AML-193 (cell line): ENCODE data around the gene PRAMEF2.
"Not testable (repeated sequence)": the region's sequence is repeated elsewhere in the genome, so short reads cannot be mapped to it uniquely, and the experiment has no call there.

Experiments used
- DNase-seq, 2 experiments: peaks; one replicate each; lab custom pipeline; 2025; lab: John Stamatoyannopoulos, UW

The PRAMEF2 gene

GRCh38 chr1:12856786-12857185, at the start of gene PRAMEF2:
TSS of gene PRAMEF2 (plus strand) at chr1:12857086. CDS start at chr1:12859010, 1,924 bp downstream.
- not testable (repeated sequence) for DNase-seq

DNA sequence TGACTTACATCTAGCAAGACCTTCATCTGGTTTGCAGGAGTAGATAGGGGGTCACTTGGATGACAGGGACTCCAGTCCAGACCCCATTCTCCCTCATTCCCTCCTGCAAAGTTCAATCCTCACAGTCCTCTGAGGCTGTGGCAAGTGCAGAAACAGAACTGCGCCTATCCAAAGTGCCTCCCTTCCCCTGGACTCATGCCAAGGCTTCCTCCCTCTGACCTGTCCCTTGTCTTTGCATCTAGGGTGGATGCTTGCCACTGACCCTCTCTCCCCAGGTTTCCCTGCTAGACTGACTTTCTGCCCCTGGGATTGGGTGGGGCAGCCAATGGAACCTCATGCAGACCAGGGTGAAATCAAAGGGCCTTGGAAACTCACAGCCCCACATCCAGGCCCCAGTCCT, 47.0 kb upstream of the PRAMEF2 start:
- DNase-seq, result no peak

DNA sequence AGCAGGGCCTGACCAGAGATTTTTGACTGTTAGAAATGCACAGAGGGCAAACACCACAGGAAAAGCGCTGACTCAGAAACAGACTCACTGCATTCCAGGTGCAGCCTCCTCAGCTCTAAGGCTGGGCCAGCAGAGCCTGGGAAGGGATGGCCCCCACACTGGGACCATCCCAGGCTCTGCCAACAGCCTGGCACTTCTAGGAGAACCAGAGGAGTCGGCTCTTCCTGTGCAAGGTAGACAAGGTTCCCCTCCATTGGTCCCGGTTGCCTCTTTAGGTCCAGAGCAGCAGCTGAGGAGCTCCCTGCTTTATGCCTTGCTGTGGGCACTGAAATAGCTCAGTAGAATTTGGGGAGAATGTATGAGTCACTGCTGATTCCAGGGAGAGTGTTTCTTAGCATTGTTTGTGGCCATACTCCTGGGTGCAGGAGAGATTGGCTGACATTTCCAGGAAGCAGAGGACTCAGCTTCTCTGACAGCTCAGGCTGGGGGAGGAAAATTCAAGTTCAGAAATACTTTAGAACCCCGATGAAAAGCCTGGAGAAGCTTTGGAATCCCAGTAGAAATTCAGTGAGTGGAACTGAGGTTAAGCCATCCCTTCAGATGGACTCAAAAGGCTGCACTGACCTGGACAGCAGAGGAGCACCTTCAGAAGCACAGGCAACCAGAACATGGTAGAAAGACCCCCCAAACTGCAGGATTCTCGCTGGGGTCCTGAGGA, 46.0 kb upstream of the PRAMEF2 start:
- DNase-seq, result no peak

- DNase-seq, result no peak
Observed at GRCh38 chr1:12811409-12811784, 45.5 kb upstream of the PRAMEF2 start.

DNA sequence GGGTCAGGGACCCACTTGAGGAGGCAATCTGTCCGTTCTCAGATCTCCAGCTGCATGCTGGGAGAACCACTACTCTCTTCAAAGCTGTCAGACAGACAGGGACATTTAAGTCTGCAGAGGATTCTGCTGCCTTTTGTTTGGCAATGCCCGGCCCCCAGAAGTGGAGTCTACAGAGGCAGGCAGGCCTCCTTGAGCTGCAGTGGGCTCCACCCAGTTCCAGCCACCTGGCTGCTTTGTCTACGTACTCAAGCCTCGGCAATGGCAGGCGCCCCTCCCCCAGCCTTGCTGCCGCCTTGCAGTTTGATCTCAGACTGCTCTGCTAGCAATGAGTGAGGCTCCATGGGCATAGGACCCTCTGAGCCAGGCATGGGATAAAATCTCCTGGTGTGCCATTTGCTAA, 37.8 kb upstream of the PRAMEF2 start:
- not testable (repeated sequence) for DNase-seq

- not testable (repeated sequence) for DNase-seq
Observed at GRCh38 chr1:12831310-12831709, 25.6 kb upstream of the PRAMEF2 start, which contains the start of gene PRAMEF11. TSS of gene PRAMEF11 (minus strand) at chr1:12831410. CDS start at chr1:12828789, 2,621 bp downstream.

GRCh38 chr1:12833251-12833650, 23.6 kb upstream of the PRAMEF2 start:
- not testable (repeated sequence) for DNase-seq

- not testable (repeated sequence) for DNase-seq
Observed at GRCh38 chr1:12848620-12849019, 8.3 kb upstream of the PRAMEF2 start, which contains the start of gene HNRNPCL1. TSS of gene HNRNPCL1 (minus strand) at chr1:12848720. CDS start at chr1:12848289, 431 bp downstream.

DNA sequence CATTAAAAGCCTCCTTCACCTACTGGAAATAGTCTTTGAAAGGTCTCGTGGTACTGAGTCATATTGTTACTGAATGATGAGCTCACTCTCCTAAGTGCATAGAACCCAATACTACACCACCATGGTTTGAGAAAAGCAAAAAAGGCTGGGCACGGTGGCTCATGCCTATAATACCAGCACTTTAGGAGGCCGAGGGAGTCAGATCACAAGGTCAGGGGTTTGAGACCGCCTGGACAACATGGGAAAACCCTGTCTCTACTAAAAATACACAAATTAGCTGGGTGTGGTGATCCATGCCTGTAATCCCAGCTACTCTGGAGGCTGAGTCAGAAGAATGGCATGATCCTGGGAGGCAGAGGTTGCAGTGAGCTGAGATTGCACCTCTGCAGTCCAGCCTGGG, 5.1 kb upstream of the PRAMEF2 start:
- no peak for DNase-seq

GRCh38 chr1:12863131-12863880, 6.4 kb downstream of the PRAMEF2 start:
- DNase-seq, result not testable (repeated sequence)

GRCh38 chr1:12878453-12878852, 21.6 kb downstream of the PRAMEF2 start:
- not testable (repeated sequence) for DNase-seq

- not testable (repeated sequence) for DNase-seq
Observed at GRCh38 chr1:12886101-12886500, 29.2 kb downstream of the PRAMEF2 start, which contains the start of gene PRAMEF4. TSS of gene PRAMEF4 (minus strand) at chr1:12886201. CDS start at chr1:12883394, 2,807 bp downstream.

- DNase-seq, result not testable (repeated sequence)
Observed at GRCh38 chr1:12898170-12898569, 41.3 kb downstream of the PRAMEF2 start, which contains the start of gene PRAMEF10. TSS of gene PRAMEF10 (minus strand) at chr1:12898270. CDS start at chr1:12895847, 2,423 bp downstream.

DNA sequence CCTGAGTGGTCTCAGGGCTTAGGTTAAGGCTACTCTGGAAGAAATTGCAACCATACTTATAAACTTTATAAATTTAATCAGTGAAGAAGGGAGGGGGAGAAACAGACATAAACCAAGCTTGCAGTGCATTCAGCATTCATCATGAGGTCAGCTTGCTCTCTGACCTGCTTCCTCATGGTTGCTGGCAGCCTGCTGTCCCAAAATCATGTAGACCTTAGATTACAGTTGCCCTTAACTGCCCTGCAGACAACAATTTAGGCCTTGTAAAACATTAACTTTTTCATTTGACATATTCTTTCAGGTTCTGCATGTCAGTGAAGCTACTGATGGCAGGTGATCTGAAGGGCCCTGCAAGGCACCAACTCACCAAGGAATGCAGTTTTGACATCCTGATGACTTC, 42.3 kb downstream of the PRAMEF2 start:
- not testable (repeated sequence) for DNase-seq

- not testable (repeated sequence) for DNase-seq
Observed at GRCh38 chr1:12903793-12904572, 47.1 kb downstream of the PRAMEF2 start.
